HepG2 (cell line): ENCODE measurements around the gene LIMD2. TPM values are rescaled to one million over a fixed set of nuclear protein-coding genes. Genes with fewer than 3 reads are reported as not detected.

Source experiments
- ATAC-seq: fragments of 200-7000 bp; cut with Tn5 transposase; 3 replicates; pipeline ENCODE4 v1.9.1; 2020; ENCODE audit warnings: mild to moderate bottlenecking, moderate library complexity
- BruUV-seq: library from RNA; stranded (reverse); fragments of 400-500 nt; replicated peaks from 2 replicates; lab custom pipeline; 2021; lab: Mats Ljungman, UMichigan
- CTCF ChIA-PET: fragments of 300-600 bp; formaldehyde crosslinking; extraction: SDS; loops from one replicate; lab custom pipeline; 2021; ENCODE audit warnings: low total read pairs, inconsistent platforms, low intra/inter-chr PET ratio; lab: Yijun Ruan, JAX
- POLR2A ChIA-PET: fragments of 350-600 bp; sonication (Branson Sonifier 250); formaldehyde crosslinking; loops from one replicate; lab custom pipeline; 2020; ENCODE audit warnings: antibody characterized with exemption, inconsistent platforms; lab: Yijun Ruan, JAX
- DNase-seq: peaks from one replicate; pipeline ENCODE4 v3.0.0-alpha.2; 2015; ENCODE audit warnings: low spot score
- FAIRE-seq: peaks from 3 replicates; lab custom pipeline; 2011; peaks lifted over from hg19 to GRCh38; lab: Jason Lieb, UNC
- H2AFZ ChIP-seq: one replicate; pipeline ENCODE4 v1.6.1; 2011; ENCODE audit warnings: low read length, inconsistent platforms
- H3K27ac ChIP-seq: fragments of 300-600 bp; 3 replicates; pipeline ENCODE4 v1.8.0; 2011; ENCODE audit warnings: mixed run types, mild to moderate bottlenecking, mixed read lengths, low read length, inconsistent platforms; ENCODE audit not compliant: insufficient read depth; ENCODE audit errors: extremely low read length
- H3K27me3 ChIP-seq, 2 experiments: fragments of 200-600 bp in 1 of 2; 2 replicates in 1 of 2; 3 replicates in 1 of 2; pipeline versions ENCODE4 v1.6.0 to v1.8.0; 2011; ENCODE audit warnings: low read length in 2 of 2, mild to moderate bottlenecking in 2 of 2, moderate library complexity in 2 of 2, inconsistent platforms in 1 of 2; ENCODE audit not compliant: insufficient read depth in 2 of 2, control insufficient read depth in 1 of 2
- H3K36me3 ChIP-seq, 2 experiments: fragments of 200-600 bp in 1 of 2; replicated peaks in 1 of 2; 2 replicates in 1 of 2; 3 replicates in 1 of 2; pipeline versions ENCODE4 v1.5.1 to v1.8.0; 2011; ENCODE audit warnings: low read length in 2 of 2, inconsistent platforms in 1 of 2; ENCODE audit not compliant: insufficient read depth in 2 of 2, control insufficient read depth in 1 of 2
- H3K4me1 ChIP-seq: 2 replicates; pipeline ENCODE4 v1.5.1; 2012; ENCODE audit warnings: low read length, inconsistent platforms; ENCODE audit not compliant: insufficient read depth
- H3K4me2 ChIP-seq: 2 replicates; pipeline ENCODE4 v1.6.0; 2011; ENCODE audit warnings: low read depth, low read length, inconsistent platforms
- H3K4me3 ChIP-seq, 3 experiments: fragments of 200-600 bp in 1 of 3; sonication (generic), shearing (Covaris generic) in 1 of 3; replicated peaks in 1 of 3; 2 replicates each; pipeline ENCODE4 v1.5.1; 2011 to 2016; ENCODE audit warnings: low read length in 3 of 3, inconsistent platforms in 2 of 3, low read depth in 2 of 3, mild to moderate bottlenecking in 2 of 3, control low read depth in 1 of 3, mixed read lengths in 1 of 3; ENCODE audit not compliant: insufficient read depth in 1 of 3
- H3K79me2 ChIP-seq: one replicate; pipeline ENCODE4 v1.6.1; 2011; ENCODE audit warnings: low read length, inconsistent platforms; ENCODE audit not compliant: insufficient read depth
- H3K9ac ChIP-seq: 2 replicates; pipeline ENCODE4 v1.6.0; 2011; ENCODE audit warnings: mild to moderate bottlenecking, low read depth, low read length, inconsistent platforms; ENCODE audit not compliant: insufficient read depth
- H3K9me3 ChIP-seq: 2 replicates; pipeline ENCODE4 v1.5.1; 2012; ENCODE audit warnings: mild to moderate bottlenecking, low read length
- H4K20me1 ChIP-seq: 2 replicates; pipeline ENCODE4 v1.6.0; 2011; ENCODE audit warnings: inconsistent platforms, mild to moderate bottlenecking, low read length, moderate library complexity; ENCODE audit not compliant: insufficient read depth
- CENPBD1 ChIP-seq: sonication (generic); formaldehyde crosslinking; IDR thresholded peaks from 2 replicates; pipeline ENCODE4 v1.8.0; 2022; ENCODE audit warnings: missing genetic modification reagents, low read depth, mild to moderate bottlenecking, borderline replicate concordance
- FLYWCH1 ChIP-seq: sonication (generic); formaldehyde crosslinking; IDR thresholded peaks from 2 replicates; pipeline ENCODE4 v1.8.1; 2023; ENCODE audit warnings: mild to moderate bottlenecking, missing genetic modification reagents
- GFI1 ChIP-seq: sonication (generic); formaldehyde crosslinking; IDR thresholded peaks from 2 replicates; pipeline ENCODE4 v1.5.0; 2020; ENCODE audit warnings: missing genetic modification reagents, mild to moderate bottlenecking, borderline replicate concordance
- NFE2L2 ChIP-seq: fragments of 150-350 bp; IDR thresholded peaks from 2 replicates; pipeline ENCODE4 v1.6.1; 2014; ENCODE audit warnings: low read length
- THAP8 ChIP-seq: sonication (generic); formaldehyde crosslinking; IDR thresholded peaks from 2 replicates; pipeline ENCODE4 v1.5.1; 2020; ENCODE audit warnings: missing genetic modification reagents, mild to moderate bottlenecking, borderline replicate concordance
- ZBTB38 ChIP-seq: sonication (generic); formaldehyde crosslinking; IDR thresholded peaks from 2 replicates; pipeline ENCODE4 v1.5.1; 2020; ENCODE audit warnings: mild to moderate bottlenecking, missing genetic modification reagents
- ZNF10 ChIP-seq: sonication (generic); formaldehyde crosslinking; IDR thresholded peaks from 2 replicates; pipeline ENCODE4 v1.4.0; 2020; ENCODE audit warnings: mild to moderate bottlenecking, low read depth, missing genetic modification reagents, borderline replicate concordance
- ZNF207 ChIP-seq: fragments of 450-650 bp; IDR thresholded peaks from 2 replicates; pipeline ENCODE4 v1.6.1; 2016; ENCODE audit warnings: antibody characterized with exemption, borderline replicate concordance
- ZNF44 ChIP-seq: sonication (generic); formaldehyde crosslinking; IDR thresholded peaks from 2 replicates; pipeline ENCODE4 v1.5.1; 2020; ENCODE audit warnings: mild to moderate bottlenecking, missing genetic modification reagents
- ZNF652 ChIP-seq: IDR thresholded peaks from 2 replicates; pipeline ENCODE4 v1.6.1; 2016; ENCODE audit warnings: low read depth, borderline replicate concordance
- ZNF672 ChIP-seq: sonication (generic); formaldehyde crosslinking; IDR thresholded peaks from 2 replicates; pipeline ENCODE4 v1.8.1; 2022; ENCODE audit warnings: missing genetic modification reagents
- ZNF740 ChIP-seq: sonication (generic); formaldehyde crosslinking; IDR thresholded peaks from 2 replicates; pipeline ENCODE4 v1.4.0; 2020; ENCODE audit warnings: missing genetic modification reagents
- ZNF841 ChIP-seq: sonication (generic); formaldehyde crosslinking; IDR thresholded peaks from 2 replicates; pipeline ENCODE4 v1.8.1; 2023; ENCODE audit warnings: missing genetic modification reagents, borderline replicate concordance
- ZSCAN25 ChIP-seq: sonication (generic); formaldehyde crosslinking; IDR thresholded peaks from 2 replicates; pipeline ENCODE4 v1.8.0; 2022; ENCODE audit warnings: mild to moderate bottlenecking, missing genetic modification reagents
- WGBS: methylation state at CpG from one replicate; pipeline ENCODE4 v1.1.6; 2017; ENCODE audit warnings: low lambda C conversion rate; 5-methylcytosine and 5-hydroxymethylcytosine counted together
- in situ Hi-C: cut with HindIII; loops from 2 replicates; pipeline ENCODE4 v1.10.0; 2017; ENCODE audit warnings: low pct_unique_long_range_greater_than_20kb; ENCODE audit not compliant: extremely low pct_ligation_motif_present
- intact Hi-C: fragments of 100-400 bp; cut with micrococcal nuclease; formaldehyde crosslinking; loops from one replicate; pipeline ENCODE4 v1.10.0; 2022; ENCODE audit not compliant: unreplicated experiment
- polyA plus RNA-seq, 8 experiments: library from polyadenylated mRNA; depleted of rRNA in 3 of 8; stranded (reverse) in 7 of 8; unstranded in 1 of 8; fragments of >200 nt; fragmentation: Illumina TruSeq in 4 of 8; extraction: Trizol in 4 of 8; gene quantifications; 2 replicates each; pipeline versions ENCODE4 v1.2.1 to v1.2.3, GENCODE V29; 2011 to 2016; ENCODE audit warnings: low read depth in 4 of 8, missing spikeins in 1 of 8, mixed read lengths in 1 of 8; ENCODE audit not compliant: insufficient read depth in 1 of 8
- total RNA-seq, 5 experiments: library from RNA; depleted of rRNA; stranded (reverse); fragments of >200 nt; fragmentation: Illumina TruSeq; extraction: Trizol; gene quantifications; 2 replicates each; pipeline ENCODE4 v1.2.3, GENCODE V29; 2016; ENCODE audit warnings: low read depth in 1 of 5

The LIMD2 gene
- total and polyA plus RNA-seq, 2 of the 13 experiments (the other 11 are each of a cell fraction or from before 2014, with no cell fraction given): 9.0 to 20.8 TPM

- Histone ChIP-seq H3K36me3 (peaks cover 13 to 32% of the 10 kb centered on the region in 2 experiments), H3K9ac (no peak overlapping the region), H3K4me2 (no peak overlapping the region), H3K9me3 (no peaks in the 10 kb centered on the region), H3K27ac (no peak overlapping the region), H3K79me2 (no peaks in the 10 kb centered on the region), H3K27me3 (no peaks in the 10 kb centered on the region), H3K4me3 (no peak overlapping the region), H3K4me1 (no peaks in the 10 kb centered on the region), H2AFZ (no peak overlapping the region), H4K20me1 (no peaks in the 10 kb centered on the region)
- FAIRE-seq (no peak), DNase-seq (no peak), ATAC-seq (no peak)
- in situ Hi-C loops (no loop called here), intact Hi-C loops (no loop called here)
- 97% methylated on average over 1 of the region's 1 CpG for WGBS
- CTCF ChIA-PET: no interaction called here
- POLR2A ChIA-PET: no interaction called here
- BruUV-seq: no TSS peak
- no peak for TF ChIP-seq FLYWCH1 (CRISPR knock-in tag)
Observed at GRCh38 chr17:63658366-63658765, 41.6 kb downstream of the LIMD2 start.

GRCh38 chr17:63657786-63658185, 42.1 kb downstream of the LIMD2 start:
- no TSS peak for BruUV-seq
- Histone ChIP-seq H3K9ac (no peak overlapping the region), H3K4me3 (no peak overlapping the region), H3K4me1 (no peaks in the 10 kb centered on the region), H3K4me2 (no peak overlapping the region), H3K27ac (no peak overlapping the region), H3K27me3 (no peaks in the 10 kb centered on the region), H4K20me1 (no peaks in the 10 kb centered on the region), H3K36me3 (peaks cover 16 to 35% of the 10 kb centered on the region in 2 experiments), H3K79me2 (no peaks in the 10 kb centered on the region), H3K9me3 (no peaks in the 10 kb centered on the region), H2AFZ (no peak overlapping the region)
- intact Hi-C loops (no loop called here), in situ Hi-C loops (no loop called here)
- 98% methylated on average over 3 of the region's 3 CpGs for WGBS
- CTCF ChIA-PET: no interaction called here
- ATAC-seq (no peak), FAIRE-seq (no peak), DNase-seq (no peak)
- no peak for TF ChIP-seq THAP8
- TF ChIP-seq CENPBD1: no peak
- TF ChIP-seq ZNF841: no peak
- TF ChIP-seq ZNF652: no peak
- TF ChIP-seq ZBTB38 (CRISPR knock-in tag): no peak
- no peak for TF ChIP-seq ZNF10
- TF ChIP-seq ZNF44 (CRISPR knock-in tag): no peak
- TF ChIP-seq ZNF672 (CRISPR knock-in tag): no peak
- no peak for TF ChIP-seq GFI1 (CRISPR knock-in tag)
- no peak for TF ChIP-seq ZNF207
- no peak for TF ChIP-seq NFE2L2
- no peak for TF ChIP-seq ZNF740
- no peak for TF ChIP-seq ZSCAN25 (CRISPR knock-in tag)
- POLR2A ChIA-PET: no interaction called here
